GM18505 (cell line): ENCODE results near the gene TRIM50.
"Not testable (repeated sequence)": the region's sequence is repeated elsewhere in the genome, so short reads cannot be mapped to it uniquely, and the experiment has no call there.

Experiments
- ATAC-seq: cut with Tn5 transposase; IDR thresholded peaks from one replicate; pipeline ENCODE4 v1.9.1; 2021; ENCODE audit not compliant: unreplicated experiment
- POLR2A ChIP-seq: IDR thresholded peaks from 4 replicates; pipeline ENCODE4 v1.6.1; 2011; ENCODE audit warnings: borderline replicate concordance; ENCODE audit not compliant: insufficient read depth, insufficient read length; ENCODE audit errors: extremely low read depth

Gene TRIM50

DNA sequence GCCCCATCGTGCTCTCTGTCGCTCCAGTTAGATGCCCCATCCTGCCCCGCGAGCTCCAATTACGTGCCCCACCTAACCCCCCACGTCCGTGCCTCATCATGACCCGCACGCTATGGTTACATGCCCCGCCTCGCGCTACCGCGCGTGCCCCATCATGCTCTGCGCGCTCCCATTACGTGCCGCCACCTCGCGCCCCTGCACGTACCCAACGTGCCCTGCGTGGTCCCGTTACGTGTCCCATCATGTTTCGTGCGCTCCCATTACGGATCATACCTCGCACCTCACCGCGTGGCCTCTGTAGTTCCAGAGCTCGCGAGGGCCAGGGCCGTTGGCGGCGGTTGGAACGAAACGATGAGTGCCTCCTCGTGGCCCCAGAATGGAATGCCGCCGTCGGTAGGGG lies at the start of gene TRIM50, which contains the start of gene FKBP6:
TSS of gene TRIM50 (minus strand) at position 161 of the 400 bp plus-strand sequence. CDS start 3,295 bp downstream, outside the sequence.
TSS of gene FKBP6 (plus strand) at position 240 of the 400 bp plus-strand sequence. CDS start 268 bp downstream, outside the sequence.
- not testable (repeated sequence) for ATAC-seq

DNA sequence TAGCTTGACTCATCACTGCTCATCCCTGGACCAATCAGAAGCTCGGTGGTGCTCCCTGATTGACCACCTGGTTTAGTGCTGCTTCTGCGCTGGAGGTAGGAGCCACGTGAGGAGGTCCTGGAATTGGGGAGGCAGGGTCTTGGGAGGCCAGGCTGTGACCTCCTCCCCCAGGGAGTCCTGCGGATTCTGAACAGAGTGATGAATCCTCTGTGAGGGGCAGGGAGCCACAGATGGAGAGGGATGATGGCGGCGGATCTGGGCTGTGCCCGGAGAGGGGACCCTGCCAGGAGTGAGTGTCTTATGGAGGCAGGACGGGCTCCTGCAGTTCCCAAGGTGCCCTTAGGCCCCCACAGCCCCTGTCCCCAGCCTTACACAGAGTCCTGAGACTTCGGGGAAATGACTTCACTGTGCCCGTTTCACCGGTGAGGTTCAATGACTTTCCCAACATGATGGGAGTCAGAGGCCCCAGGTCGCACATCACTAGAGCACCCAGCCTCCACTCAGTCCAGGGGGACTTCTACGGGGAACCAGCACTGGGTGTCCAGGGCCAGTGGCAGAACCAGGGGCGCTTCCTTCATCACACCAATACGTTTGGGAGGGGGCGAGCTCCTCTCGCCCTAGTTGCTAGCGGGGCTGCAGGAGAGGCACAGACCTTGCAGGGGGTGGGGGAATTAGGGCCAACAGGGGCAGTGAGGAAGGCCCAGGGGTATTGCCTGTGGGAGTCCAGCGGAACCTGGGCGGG lies 49.0 kb upstream of the TRIM50 start:
- TF ChIP-seq POLR2A, result no peak
- ATAC-seq, result no peak

DNA sequence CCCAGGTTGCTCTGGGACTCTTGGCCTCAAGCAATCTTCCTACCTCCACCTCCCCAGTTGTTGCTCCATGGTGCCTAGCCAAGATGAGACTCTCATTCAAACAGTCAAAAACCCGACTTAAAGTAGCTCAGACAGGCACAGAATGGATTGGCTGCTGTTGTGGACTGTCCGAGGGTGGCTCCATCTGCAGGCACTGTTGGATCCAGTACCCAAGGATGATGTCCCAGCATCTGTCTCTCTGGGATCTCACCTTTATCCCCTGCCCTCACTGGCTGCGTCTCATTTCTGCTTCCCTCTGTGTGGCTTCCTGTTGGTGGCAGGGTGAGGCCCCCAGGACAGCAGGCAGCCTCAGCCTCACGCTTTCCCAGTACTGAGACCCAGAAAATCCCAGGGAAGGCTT lies 48.4 kb upstream of the TRIM50 start:
- not testable (repeated sequence) for ATAC-seq

DNA sequence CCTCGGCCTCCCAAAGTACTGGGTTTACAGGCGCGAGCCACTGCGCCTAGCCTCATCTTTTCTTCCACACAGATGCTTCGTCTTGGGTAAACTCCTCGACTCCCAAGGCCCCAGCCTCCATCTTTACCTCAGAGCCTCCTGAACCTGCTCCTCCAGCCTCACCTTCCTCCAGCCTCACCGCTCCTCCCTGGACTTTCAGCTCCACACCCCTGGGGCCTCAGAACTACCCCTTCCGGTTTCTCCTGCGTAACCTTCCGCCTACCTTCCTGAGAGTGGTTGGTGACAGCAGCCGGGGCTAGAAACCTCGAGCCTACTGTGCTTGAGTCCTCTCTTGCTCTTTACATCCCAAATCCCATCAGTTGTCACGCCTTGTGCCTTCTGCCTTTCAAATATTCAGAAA lies 45.9 kb upstream of the TRIM50 start:
- no peak for ATAC-seq
- no peak for TF ChIP-seq POLR2A

DNA sequence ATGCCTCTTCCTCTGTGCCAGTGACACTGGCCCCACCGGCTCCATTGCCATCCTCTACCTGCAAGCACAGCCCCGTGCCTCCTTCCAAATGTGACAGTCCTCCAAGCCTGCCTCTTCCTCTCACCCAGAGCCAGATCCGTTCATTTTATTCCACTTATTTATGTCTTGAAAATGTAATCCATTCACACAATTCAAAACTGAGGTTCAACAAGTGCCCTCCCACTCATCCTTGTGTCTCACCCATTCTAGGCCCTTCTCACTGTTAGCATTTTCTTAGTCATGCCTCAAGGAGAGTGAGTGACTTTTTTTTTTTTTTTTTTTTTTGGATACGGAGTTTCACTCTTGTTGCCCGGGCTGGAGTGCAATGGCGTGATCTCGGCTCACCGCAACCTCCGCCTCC lies 41.7 kb upstream of the TRIM50 start:
- no peak for TF ChIP-seq POLR2A
- no peak for ATAC-seq

DNA sequence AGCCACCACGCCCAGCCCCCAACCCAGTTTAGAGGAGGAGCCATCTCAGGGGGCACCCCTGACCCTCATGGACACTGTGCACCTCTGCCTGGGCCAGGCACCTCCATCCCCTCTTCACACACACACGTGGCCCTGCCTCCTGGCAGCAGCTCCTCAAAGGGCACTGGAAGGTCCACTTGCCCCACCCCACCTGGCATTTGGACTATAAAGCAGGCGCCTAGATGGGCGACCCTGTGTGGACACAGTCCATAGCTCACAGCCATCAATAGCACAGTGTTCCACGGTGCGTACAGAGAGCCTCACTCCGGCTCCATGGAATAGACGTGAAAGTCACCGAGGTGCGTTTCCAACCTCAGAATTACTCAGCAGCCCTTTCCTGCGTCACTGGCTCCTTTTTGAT lies 41.1 kb upstream of the TRIM50 start:
- TF ChIP-seq POLR2A, result no peak
- no peak for ATAC-seq

DNA sequence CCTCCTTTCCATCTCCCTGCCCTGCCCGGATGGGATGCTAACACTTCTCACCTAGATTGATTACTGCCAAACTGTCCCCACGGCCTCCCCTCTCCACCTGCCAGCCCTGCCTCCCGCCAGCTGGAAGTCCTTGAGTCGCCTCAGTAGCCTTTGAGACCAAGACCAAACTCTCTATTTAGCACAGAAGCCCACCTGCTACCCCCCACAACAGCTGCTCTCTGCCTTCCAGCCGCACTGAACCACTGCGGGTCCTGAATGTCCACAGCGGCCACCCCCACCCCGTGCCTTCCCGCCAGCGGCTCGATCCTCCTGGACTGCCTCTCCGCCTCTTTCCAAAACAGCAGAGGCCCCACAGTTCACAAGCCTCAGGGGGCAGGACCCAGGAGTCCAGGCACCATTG lies 39.1 kb upstream of the TRIM50 start:
- no peak for TF ChIP-seq POLR2A
- no peak for ATAC-seq

DNA sequence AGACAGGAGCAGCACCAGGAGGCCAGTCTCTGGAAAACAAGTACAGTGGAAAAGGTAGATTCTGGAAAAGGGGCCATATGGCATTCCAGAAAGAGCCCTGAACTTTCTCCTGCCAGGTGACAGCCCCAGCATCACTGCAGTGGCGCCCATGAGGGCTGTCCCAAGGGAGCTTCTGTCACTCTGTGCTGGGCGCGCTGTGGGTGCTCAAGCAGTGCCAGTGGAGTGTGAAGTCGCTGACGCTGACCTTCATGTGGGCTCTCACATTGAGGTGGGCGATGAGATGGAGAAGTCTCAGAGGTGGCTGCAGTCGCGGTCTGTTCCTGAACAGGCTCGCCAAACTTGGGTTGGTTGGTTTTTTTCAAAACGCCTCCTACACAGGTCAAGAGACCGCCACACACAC lies 38.2 kb upstream of the TRIM50 start:
- ATAC-seq, result no peak
- no peak for TF ChIP-seq POLR2A

DNA sequence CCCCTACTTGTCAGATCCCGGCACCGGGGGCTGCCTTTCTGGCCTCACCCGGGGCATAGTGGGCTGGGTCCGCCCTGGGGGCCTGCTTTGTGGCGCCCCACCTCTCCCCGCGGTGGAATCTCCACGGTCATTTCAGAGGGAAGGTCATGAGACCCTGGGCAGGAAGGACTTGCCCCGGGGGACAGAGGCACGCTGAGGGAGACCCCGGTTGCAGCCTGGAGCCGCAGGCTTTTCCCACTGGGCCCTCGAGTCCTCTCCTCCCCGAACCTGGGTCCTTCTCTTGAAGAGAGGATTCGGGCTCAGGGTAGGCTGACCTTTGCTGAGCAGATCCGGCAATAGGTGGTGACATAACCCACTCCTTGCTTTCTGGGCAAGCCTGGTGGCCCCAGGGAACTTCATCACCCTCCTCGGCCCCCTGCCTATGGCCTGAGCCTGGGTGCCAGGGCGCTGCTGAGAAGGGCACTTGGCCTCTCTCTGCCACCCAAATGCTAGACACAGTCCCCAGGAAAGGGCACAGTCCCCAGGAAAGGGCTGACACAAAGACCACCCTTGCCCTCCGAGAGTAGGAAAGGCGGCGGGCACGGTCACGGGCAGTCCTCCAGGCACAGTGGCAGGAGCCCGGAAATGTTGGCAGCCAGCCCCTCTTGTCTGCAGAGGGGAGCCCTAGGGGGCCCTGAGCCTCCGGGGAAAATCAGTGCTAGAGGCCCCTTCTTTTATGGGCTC lies 36.3 kb upstream of the TRIM50 start:
- no peak for ATAC-seq
- TF ChIP-seq POLR2A, result no peak

DNA sequence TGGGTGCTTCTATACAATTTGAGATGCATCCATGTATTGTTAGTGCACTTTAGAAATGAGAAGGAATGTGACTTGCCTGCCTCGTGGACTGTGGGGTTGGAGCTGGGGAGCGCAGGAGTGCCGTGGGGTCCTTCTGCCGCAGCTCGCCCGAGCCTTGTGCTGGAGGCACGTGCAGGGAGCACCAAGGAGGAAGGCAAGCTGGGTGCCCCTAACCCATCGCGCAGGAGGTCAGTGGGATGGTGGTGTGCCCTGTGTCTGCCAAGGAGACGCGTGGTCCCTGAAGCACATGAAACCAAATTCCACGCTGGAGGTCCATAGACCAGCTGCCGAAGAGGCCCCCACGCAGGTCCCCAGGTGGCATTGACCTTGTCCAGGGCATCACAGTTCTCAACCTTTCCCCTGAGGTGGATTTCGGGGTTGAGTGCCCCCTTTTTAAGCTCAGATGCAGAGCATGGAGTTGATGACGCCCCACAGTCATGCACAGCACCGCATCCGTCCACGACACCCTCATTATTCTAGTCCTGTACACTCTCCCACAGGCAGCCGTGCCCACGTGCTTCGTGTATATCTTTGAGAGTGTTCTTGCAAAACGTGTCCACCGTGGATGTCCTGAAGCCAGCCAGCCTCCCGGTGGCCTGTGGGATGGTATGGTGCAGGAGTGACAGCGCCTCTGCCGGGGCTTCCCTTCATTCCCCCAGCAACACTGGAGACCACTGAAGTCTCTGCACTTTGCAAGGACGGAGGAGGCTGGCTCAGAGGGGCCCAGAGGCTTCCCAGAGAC lies 35.5 kb upstream of the TRIM50 start:
- no peak for TF ChIP-seq POLR2A
- no peak for ATAC-seq

DNA sequence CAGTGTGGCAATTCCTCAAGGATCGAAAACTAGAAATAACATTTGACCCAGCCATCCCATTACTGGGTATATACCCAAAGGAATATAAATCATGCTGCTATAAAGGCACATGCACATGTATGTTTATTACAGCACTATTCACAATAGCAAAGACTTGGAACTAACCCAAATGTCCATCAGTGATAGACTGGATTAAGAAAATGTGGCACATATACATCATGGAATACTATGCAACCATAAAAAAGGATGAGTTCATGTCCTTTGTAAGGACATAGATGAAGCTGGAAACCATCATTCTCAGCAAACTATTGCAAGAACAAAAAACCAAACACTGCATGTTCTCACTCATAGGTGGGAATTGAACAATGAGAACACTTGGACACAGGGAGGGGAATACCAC lies 32.7 kb upstream of the TRIM50 start:
- not testable (repeated sequence) for ATAC-seq

DNA sequence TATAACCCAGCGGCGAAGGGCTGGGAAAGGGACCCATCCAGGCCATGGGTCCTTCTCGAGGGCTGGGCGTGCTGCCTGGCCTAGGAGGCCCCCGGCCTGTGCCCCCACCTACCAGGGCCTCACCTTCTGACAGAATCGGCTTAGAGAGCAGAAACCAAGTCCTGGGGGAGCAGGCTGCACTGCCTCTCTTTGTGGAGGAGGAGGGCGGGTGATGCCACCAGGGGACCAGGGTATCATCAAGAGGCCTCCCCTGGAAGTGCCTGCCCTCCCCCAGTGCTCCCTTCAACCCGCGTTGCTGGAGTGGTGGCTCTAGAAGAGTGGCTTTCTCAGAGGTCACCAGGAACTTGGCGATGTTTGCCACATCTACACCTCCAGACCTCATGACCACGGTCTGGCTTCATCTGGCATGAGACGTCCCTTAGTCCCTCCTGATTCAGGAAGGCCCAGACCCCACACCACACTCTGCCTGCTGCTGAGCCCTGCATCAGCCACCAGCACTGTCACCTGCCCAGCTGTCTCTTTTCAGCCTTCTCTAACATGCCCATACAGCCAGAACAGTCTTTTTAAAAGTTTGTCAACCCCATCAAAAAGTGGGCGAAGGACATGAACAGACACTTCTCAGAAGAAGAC lies 32.0 kb upstream of the TRIM50 start:
- ATAC-seq, result no peak
- no peak for TF ChIP-seq POLR2A

DNA sequence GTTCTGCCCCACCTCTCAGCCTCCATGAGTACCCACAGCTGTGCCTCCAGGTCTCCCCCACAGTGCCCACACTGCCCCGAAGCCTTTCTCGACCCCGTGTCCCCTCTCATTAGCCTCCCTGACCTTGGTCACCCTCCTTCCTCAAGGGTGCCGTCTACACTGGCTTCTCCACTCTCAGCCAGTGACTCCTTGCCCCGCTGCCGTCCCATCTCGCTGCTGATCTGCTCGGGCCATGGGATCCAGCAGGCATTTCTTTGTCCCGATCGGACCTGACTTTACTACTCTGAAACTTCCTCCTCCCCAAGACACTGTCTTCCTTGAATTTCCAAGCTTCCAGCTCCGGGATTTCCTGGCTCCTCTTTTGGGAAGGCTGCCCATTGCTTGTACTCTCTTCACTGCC lies 31.4 kb upstream of the TRIM50 start:
- no peak for ATAC-seq
- no peak for TF ChIP-seq POLR2A
